Muscle of back (tissue), 11 donors: ENCODE results near the gene HOXB7. TPM values are rescaled to one million over a fixed set of nuclear protein-coding genes. Genes with fewer than 3 reads are reported as not detected.

Experiments used
- DNase-seq, 3 donors: peaks; one replicate each; pipeline versions ENCODE4 v3.0.0 to v3.0.0-alpha.2; 2013
- polyA plus RNA-seq, 10 donors: library from polyadenylated mRNA; unstranded; fragments of 120-200 nt; gene quantifications; one replicate each; pipeline ENCODE4 v1.2.1, GENCODE V29; 2013; ENCODE audit not compliant: insufficient read length in 10 of 10

HOXB7 gene
- polyA plus RNA-seq, 10 donors = 3.9 to 10.1 (median 6.8) TPM

DNA sequence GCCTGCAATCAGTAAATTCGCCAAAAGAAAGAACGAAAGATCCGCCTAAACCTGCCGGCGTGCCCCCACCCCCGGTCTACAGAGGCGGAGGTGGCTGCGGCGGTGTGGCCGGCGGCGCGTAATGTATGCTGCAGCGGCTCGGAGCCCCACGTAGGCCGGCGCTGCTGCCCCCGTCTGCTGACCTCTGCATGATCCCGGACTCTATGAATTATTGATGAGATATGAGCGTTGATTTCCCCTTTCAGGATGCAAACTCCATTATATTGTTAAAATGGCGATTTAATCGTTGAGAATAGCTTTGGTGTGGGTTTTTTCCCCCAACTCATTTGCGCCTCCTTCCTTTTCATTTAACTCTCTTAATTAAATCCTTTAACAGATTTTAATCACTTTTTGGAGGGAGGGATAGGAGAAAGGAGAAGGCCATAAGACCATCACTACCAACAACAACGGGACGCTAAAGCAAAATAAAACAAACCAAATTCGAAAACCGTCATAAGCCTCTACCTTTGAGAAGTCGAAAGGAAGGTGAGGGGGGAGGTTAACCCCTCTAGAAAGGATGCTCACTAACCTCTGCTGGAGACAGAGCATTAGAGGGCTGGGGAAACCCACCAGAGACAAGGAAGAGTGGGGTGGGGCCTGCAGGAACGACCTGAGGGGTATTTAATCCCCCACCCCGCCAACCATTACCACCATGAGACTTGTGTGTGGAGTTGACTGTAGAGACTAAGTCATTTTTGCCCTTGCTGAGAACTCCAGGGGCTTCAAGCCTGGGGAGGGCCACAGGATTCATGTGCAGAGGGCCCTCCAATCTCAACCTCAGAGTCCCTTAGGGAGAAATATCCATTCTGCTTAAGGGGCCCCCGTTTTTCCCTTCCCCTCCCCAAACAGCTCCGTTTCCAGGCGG is 24.2 kb downstream of the HOXB7 start:
- DNase-seq = no peak

- DNase-seq = no peak
Observed at GRCh38 chr17:48584223-48584741, 26.5 kb downstream of the HOXB7 start.

GRCh38 chr17:48583708-48584222 is 27.1 kb downstream of the HOXB7 start:
- DNase-seq = no peak

DNA sequence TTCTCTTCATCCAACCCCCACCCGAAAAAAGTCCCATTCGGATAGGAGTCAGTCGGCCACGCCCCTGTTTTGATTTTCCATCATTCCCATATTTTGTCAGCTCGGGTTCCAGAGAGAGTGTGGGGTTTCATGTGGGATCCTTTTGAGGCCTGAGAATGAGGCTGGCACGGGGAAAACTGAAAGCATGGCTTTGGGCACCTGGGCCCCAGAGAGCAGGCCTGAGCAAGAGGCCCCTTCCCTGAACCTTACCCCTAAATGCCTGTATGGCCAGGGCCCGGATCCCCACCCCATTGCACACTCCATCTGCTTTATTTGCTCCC is 28.1 kb downstream of the HOXB7 start:
- DNase-seq = no peak

DNA sequence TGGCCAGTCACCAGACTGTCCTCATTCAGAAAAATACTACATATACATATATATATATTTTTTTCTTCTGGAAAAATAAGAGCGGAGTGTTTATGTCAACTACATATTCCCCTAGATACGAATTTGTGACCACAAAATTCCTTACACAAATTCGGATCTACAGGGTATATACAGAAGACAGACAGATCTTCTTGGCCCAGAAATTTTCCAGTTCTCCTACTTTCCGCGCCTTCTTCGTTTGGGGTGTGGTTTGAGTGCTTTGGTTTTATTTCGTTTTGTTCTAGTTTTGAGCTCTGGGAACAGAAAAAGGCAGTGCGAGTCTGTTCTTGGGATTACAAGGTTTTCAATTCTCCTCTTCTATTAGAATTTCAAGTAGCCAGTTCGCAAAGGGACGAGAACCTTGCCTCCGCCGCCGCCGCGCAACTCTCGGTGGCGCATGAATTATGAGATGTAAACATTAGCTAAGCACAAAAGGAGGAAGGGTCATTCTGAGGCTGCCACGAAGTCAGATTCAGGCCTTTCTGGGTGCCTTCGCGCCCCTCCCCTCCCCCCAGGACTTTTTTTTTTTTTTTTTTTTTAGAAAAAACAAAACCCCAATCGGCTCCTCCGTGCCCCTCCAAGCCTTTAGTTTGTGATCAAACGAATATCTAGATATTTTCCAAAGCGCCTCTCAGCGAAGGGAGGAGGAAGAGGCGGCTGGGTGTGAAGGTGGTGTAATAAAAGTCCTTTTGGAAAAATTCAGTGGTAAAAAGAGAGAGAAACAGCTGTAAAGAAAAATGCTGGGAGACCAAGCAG is 30.9 kb downstream of the HOXB7 start:
- DNase-seq = peak in 1 of 3 donors; percentile 74

DNA sequence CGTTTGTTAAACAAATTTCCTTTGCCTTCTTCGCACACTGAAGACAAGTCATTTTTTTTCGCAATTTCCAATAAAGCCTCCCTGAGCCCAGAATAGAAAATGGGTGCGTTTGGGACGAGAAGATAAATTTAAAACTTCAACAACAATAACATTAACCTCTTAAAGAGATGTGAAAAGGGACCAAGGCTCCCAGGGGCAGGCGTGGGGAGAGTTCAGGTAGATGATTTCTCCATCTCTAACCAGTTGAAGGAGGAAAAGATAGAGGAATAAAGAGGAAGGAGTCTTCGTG is 31.4 kb downstream of the HOXB7 start:
- peak in 1 of 3 donors; percentile 68 for DNase-seq

GRCh38 chr17:48578616-48579470 is 32.0 kb downstream of the HOXB7 start:
- DNase-seq = no peak

DNA sequence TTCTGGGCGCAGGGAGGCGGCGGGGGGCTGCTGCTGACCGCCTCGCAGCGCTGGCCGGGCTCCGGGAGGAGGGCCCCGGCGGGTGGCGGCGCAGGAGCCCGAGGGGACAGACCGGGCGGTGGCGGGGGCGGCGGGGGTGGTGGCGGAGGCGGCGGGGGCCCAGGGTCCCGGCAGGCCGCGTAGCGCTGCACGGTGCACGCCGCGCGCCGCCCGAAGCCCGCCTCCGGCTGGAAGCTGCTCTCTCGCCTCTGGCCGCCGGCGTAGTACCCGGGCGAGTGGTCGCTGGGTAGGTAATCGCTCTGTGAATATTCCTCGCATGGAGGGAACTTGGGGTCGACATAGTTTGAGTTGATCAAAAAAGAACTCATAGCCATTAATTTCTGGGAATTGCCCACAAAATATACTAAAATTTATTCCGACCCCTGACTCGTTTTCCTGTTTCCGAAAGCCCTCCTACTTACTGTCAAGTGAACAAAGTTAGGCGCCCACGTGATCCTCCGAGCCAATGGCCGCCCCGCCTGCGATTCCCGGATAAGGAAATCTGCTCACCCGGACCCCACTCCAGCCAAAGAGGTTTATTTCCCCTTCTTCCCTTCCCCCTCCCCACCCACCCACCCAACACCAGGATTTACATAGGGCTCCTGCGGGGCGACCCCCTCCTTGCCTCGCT is 32.7 kb downstream of the HOXB7 start, which contains the start of gene HOXB4:
Gene HOXB4 (minus strand): TSS at position 405 of the 670 bp plus-strand sequence. CDS start 31 bp downstream, at position 374.
- DNase-seq = peak; percentile 80 to 89 (median 83)

GRCh38 chr17:48577330-48577945 is 33.4 kb downstream of the HOXB7 start:
- DNase-seq = no peak

GRCh38 chr17:48576479-48577309 is 34.1 kb downstream of the HOXB7 start:
- peak in 1 of 3 donors; percentile 69 for DNase-seq

DNA sequence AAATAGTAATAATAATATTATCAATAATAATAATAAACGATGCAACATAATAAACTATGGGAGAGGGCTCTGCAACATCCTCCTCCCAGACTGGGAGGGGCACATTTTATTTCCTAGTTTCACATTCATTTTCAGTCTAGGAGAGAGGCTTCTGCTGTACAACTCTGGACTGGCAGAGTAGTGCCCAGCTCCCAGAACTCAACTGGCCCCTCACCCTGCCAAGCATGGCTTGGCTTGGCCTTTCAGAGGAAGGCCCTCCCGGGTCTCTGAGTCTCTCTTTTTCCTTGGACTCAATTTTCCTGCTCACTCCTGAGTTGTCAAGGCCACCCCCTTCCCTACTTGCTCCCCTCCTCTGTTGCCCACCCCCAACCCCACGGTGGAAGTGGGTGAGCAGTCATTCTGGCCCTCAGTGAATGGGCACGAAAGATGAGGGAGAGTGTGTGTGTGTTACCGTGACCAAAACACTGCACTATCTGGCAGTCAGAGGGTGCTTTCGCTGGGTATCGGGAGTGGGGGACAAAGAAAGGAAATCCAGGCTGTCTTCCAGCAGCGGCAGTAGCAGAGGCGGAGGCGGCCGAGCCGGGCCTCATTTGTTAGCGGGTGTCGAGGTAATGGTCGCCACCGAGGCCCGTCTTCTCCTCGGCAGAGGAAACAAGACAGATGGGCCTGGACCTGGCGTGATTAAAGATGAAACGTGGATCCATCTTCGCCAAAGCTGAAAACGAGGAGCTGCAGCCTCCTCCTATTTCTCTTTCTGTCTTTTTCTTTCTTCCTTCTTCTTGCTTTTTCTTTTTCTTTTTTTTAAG is 34.9 kb downstream of the HOXB7 start:
- no peak for DNase-seq

GRCh38 chr17:48575066-48575582 is 35.7 kb downstream of the HOXB7 start:
- peak in 1 of 3 donors; percentile 71 for DNase-seq

DNA sequence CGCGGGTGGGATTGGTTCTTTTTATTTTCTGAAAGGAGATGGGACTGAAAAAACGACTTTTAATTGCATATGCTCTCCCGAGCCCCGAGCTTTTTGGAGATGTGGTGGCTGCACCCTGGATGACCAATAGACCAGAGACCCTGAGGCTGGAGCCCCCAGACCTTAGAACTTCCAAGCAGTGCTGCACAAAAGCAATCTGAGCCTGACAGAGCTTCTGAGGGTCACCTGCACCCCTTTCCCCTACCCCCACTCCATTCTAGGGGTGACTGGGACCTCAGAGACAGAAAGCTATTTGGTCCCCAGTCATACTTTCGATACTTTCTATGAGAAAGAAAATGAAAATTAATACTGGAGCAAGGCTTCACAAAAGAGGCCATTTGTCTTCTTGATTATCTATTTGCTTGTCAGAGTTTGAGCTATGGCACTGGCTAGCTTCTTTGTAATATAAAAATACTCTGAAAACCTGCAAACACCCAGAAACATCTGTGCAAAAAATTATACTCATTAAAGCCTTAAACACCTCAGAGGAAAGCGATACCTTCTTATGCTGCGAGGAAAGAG is 36.2 kb downstream of the HOXB7 start:
- no peak for DNase-seq

GRCh38 chr17:48571826-48572417 is 38.9 kb downstream of the HOXB7 start:
- DNase-seq = no peak

- no peak for DNase-seq
Observed at GRCh38 chr17:48571024-48571818, 39.6 kb downstream of the HOXB7 start.

GRCh38 chr17:48570325-48571023 is 40.3 kb downstream of the HOXB7 start:
- no peak for DNase-seq
